ENCODE data around the gene CREB3L4. TPM values are rescaled to one million over a fixed set of nuclear protein-coding genes. Genes with fewer than 3 reads are reported as not detected.

The CREB3L4 gene
- total and polyA plus RNA-seq, 2 of the 13 experiments (the other 11 are each of a cell fraction or from before 2014, with no cell fraction given): 9.9 to 18.7 TPM

GRCh38 chr1:153954826-153955225, 12.9 kb upstream of the CREB3L4 start:
- in situ Hi-C loops (cut with HindIII; ENCODE audit: extremely low pct_ligation_motif_present, low pct_unique_long_range_greater_than_20kb) (no loop called here), intact Hi-C loops (cut with micrococcal nuclease; ENCODE audit: unreplicated experiment) (loop anchor here (5.0 kb wide), 1 partner anchor 33 kb away; the partner anchor contains the start of gene GATAD2B)
- H3K36me3 ChIP-seq (replicated peaks in 1 of 2; ENCODE audit: control insufficient read depth in 1 of 2, insufficient read depth in 2 of 2, low read length in 2 of 2): peaks cover 12 to 37% of the 10 kb centered on the region in 2 experiments
- no peak overlapping the region for H2AFZ ChIP-seq (ENCODE audit: low read length)
- POLR2A ChIA-PET: interaction anchor here (1.1 to 7.0 kb wide), 6 partner anchors 9 to 36 kb away, joined by 5 to 89 read pairs (median 14); partner anchors contain the start of genes CREB3L4, GATAD2B, JTB and RPS27
- peak overlapping the region; percentile 72 for H3K27ac ChIP-seq (ENCODE audit: extremely low read length, insufficient read depth, low read length)
- H4K20me1 ChIP-seq (ENCODE audit: insufficient read depth, low read length): peaks cover 7% of the 10 kb centered on the region; the same call in 1 of the 2 replicates
- peaks cover 55% of the 10 kb centered on the region for H3K4me1 ChIP-seq (ENCODE audit: insufficient read depth, low read length)
- H3K4me3 ChIP-seq (replicated peaks in 1 of 3; ENCODE audit: insufficient read depth in 1 of 3, low read depth in 2 of 3, low read length in 3 of 3): peak overlapping the region in 1 of 3 experiments; percentile 17; a peak in 1 of 6 replicates
- WGBS (ENCODE audit: low lambda C conversion rate): 99% methylated on average over 10 of the region's 10 CpGs
- ATAC-seq: no peak
- peak overlapping the region; percentile 78; the same call in 1 of the 2 replicates for H3K4me2 ChIP-seq (ENCODE audit: low read depth, low read length)
- no TSS peak for BruUV-seq (replicated peaks)
- H3K9me3 ChIP-seq (ENCODE audit: low read length): no peaks in the 10 kb centered on the region
- CTCF ChIA-PET (ENCODE audit: low intra/inter-chr PET ratio, low total read pairs): no interaction called here
- peaks cover 0 to 7% of the 10 kb centered on the region in 2 experiments; a peak in 1 of 5 replicates for H3K27me3 ChIP-seq (ENCODE audit: control insufficient read depth in 1 of 2, insufficient read depth in 2 of 2, low read length in 2 of 2)
- no peak for FAIRE-seq
- H3K79me2 ChIP-seq (ENCODE audit: insufficient read depth, low read length): peaks cover 39% of the 10 kb centered on the region
- H3K9ac ChIP-seq (ENCODE audit: insufficient read depth, low read depth, low read length): peak overlapping the region; percentile 48; the same call in 1 of the 2 replicates
- DNase-seq (ENCODE audit: low spot score): no peak
- no peak for TF ChIP-seq ZNF281 (CRISPR knock-in tag; IDR thresholded peaks at IDR 0.05; ENCODE audit: borderline replicate concordance)
- no peak for TF ChIP-seq ZNF562 (CRISPR knock-in tag; IDR thresholded peaks at IDR 0.05; ENCODE audit: borderline replicate concordance)
- no peak for TF ChIP-seq NR2F6 (IDR thresholded peaks at IDR 0.05)
- TF ChIP-seq NR2F6 (CRISPR knock-in tag; IDR thresholded peaks at IDR 0.05): no peak
- TF ChIP-seq ZNF782 (CRISPR knock-in tag; IDR thresholded peaks at IDR 0.05; ENCODE audit: borderline replicate concordance): no peak
- TF ChIP-seq ZNF616 (CRISPR knock-in tag; IDR thresholded peaks at IDR 0.05; ENCODE audit: low read depth): no peak
- no peak for TF ChIP-seq FOXO4 (CRISPR knock-in tag; conservative IDR thresholded peaks at IDR 0.05)
- TF ChIP-seq ZBTB14 (CRISPR knock-in tag; IDR thresholded peaks at IDR 0.05): no peak
- TF ChIP-seq SNAPC5 (CRISPR knock-in tag; IDR thresholded peaks at IDR 0.05; ENCODE audit: borderline replicate concordance): no peak
- TF ChIP-seq ZNF274 (CRISPR knock-in tag; IDR thresholded peaks at IDR 0.05): no peak
- TF ChIP-seq IRF9 (CRISPR knock-in tag; IDR thresholded peaks at IDR 0.05; ENCODE audit: borderline replicate concordance): no peak
- TF ChIP-seq NFE2 (CRISPR knock-in tag; IDR thresholded peaks at IDR 0.05): no peak
- no peak for TF ChIP-seq ZSCAN25 (CRISPR knock-in tag; IDR thresholded peaks at IDR 0.05)

Data from HepG2 (cell line).